ENCODE results near the gene PLXNA4.

PLXNA4 gene

GRCh38 chr7:132125096-132125495 is 451.2 kb downstream of the PLXNA4 start:
- Histone ChIP-seq H3K4me3 (ENCODE audit: low read depth, low read length) (no peak overlapping the region), H2AFZ (ENCODE audit: insufficient read depth, low read length, poor library complexity) (no peak overlapping the region), H3K9ac (ENCODE audit: low read length) (no peak overlapping the region), H2BK5ac (ENCODE audit: low read depth, low read length, poor library complexity) (no peak overlapping the region), H4K12ac (ENCODE audit: low read depth, low read length) (no peak overlapping the region), H2BK12ac (ENCODE audit: low read length) (no peak overlapping the region), H3K4me1 (ENCODE audit: control insufficient read depth in 1 of 2, insufficient read depth in 2 of 2, low read length in 2 of 2) (no peaks in the 10 kb centered on the region), H3K14ac (ENCODE audit: low read length) (no peak overlapping the region), H4K91ac (ENCODE audit: low read depth, low read length) (no peak overlapping the region), H3K4ac (ENCODE audit: low read depth, low read length) (no peak overlapping the region), H3K4me2 (ENCODE audit: low read length) (no peak overlapping the region), H4K8ac (ENCODE audit: low read depth, low read length) (no peak overlapping the region), H2BK120ac (ENCODE audit: insufficient read depth, low read length, poor library complexity) (no peak overlapping the region), H3K79me2 (ENCODE audit: control insufficient read depth, insufficient read depth, low read length, poor library complexity) (no peaks in the 10 kb centered on the region), H3K79me1 (ENCODE audit: low read length) (no peaks in the 10 kb centered on the region), H2AK5ac (ENCODE audit: low read length) (no peak overlapping the region), H3K36me3 (ENCODE audit: control insufficient read depth in 1 of 2, insufficient read depth in 2 of 2, low read length in 2 of 2) (no peaks in the 10 kb centered on the region), H3K27ac (ENCODE audit: low read depth, low read length) (no peak overlapping the region), H3K27me3 (ENCODE audit: insufficient read depth, low read length) (no peaks in the 10 kb centered on the region), H3K9me3 (ENCODE audit: insufficient read depth, low read depth, low read length) (no peaks in the 10 kb centered on the region), H3K23ac (ENCODE audit: low read length) (no peak overlapping the region), H3K18ac (ENCODE audit: low read length) (no peak overlapping the region)
- no peak for DNase-seq
- WGBS (ENCODE audit: extremely low coverage, insufficient coverage, insufficient read length), result no CpG with 5 or more reads among the region's 3 CpGs

GRCh38 chr7:132124575-132124974 is 451.7 kb downstream of the PLXNA4 start:
- Histone ChIP-seq H3K79me1 (ENCODE audit: low read length) (no peaks in the 10 kb centered on the region), H3K4ac (ENCODE audit: low read depth, low read length) (no peak overlapping the region), H2BK5ac (ENCODE audit: low read depth, low read length, poor library complexity) (no peak overlapping the region), H3K23ac (ENCODE audit: low read length) (no peak overlapping the region), H3K79me2 (ENCODE audit: control insufficient read depth, insufficient read depth, low read length, poor library complexity) (no peaks in the 10 kb centered on the region), H2AFZ (ENCODE audit: insufficient read depth, low read length, poor library complexity) (no peak overlapping the region), H4K91ac (ENCODE audit: low read depth, low read length) (no peak overlapping the region), H3K9me3 (ENCODE audit: insufficient read depth, low read depth, low read length) (no peaks in the 10 kb centered on the region), H3K14ac (ENCODE audit: low read length) (no peak overlapping the region), H3K9ac (ENCODE audit: low read length) (no peak overlapping the region), H2AK5ac (ENCODE audit: low read length) (no peak overlapping the region), H3K4me1 (ENCODE audit: control insufficient read depth in 1 of 2, insufficient read depth in 2 of 2, low read length in 2 of 2) (no peaks in the 10 kb centered on the region), H4K12ac (ENCODE audit: low read depth, low read length) (no peak overlapping the region), H4K8ac (ENCODE audit: low read depth, low read length) (no peak overlapping the region), H3K36me3 (ENCODE audit: control insufficient read depth in 1 of 2, insufficient read depth in 2 of 2, low read length in 2 of 2) (no peaks in the 10 kb centered on the region), H2BK120ac (ENCODE audit: insufficient read depth, low read length, poor library complexity) (no peak overlapping the region), H3K18ac (ENCODE audit: low read length) (no peak overlapping the region), H3K4me2 (ENCODE audit: low read length) (no peak overlapping the region), H3K4me3 (ENCODE audit: low read depth, low read length) (no peak overlapping the region), H3K27me3 (ENCODE audit: insufficient read depth, low read length) (no peaks in the 10 kb centered on the region), H3K27ac (ENCODE audit: low read depth, low read length) (no peak overlapping the region), H2BK12ac (ENCODE audit: low read length) (no peak overlapping the region)
- no CpG with 5 or more reads among the region's 6 CpGs for WGBS (ENCODE audit: extremely low coverage, insufficient coverage, insufficient read length)
- no peak for DNase-seq

- Histone ChIP-seq H2BK5ac (ENCODE audit: low read depth, low read length, poor library complexity) (no peak overlapping the region), H3K4ac (ENCODE audit: low read depth, low read length) (no peak overlapping the region), H4K12ac (ENCODE audit: low read depth, low read length) (no peak overlapping the region), H3K4me1 (ENCODE audit: control insufficient read depth in 1 of 2, insufficient read depth in 2 of 2, low read length in 2 of 2) (no peaks in the 10 kb centered on the region), H3K4me2 (ENCODE audit: low read length) (no peak overlapping the region), H3K27ac (ENCODE audit: low read depth, low read length) (no peak overlapping the region), H3K4me3 (ENCODE audit: low read depth, low read length) (no peak overlapping the region), H3K27me3 (ENCODE audit: insufficient read depth, low read length) (no peaks in the 10 kb centered on the region), H2BK12ac (ENCODE audit: low read length) (no peak overlapping the region), H3K9me3 (ENCODE audit: insufficient read depth, low read depth, low read length) (no peaks in the 10 kb centered on the region), H3K23ac (ENCODE audit: low read length) (no peak overlapping the region), H2AFZ (ENCODE audit: insufficient read depth, low read length, poor library complexity) (no peak overlapping the region), H3K36me3 (ENCODE audit: control insufficient read depth in 1 of 2, insufficient read depth in 2 of 2, low read length in 2 of 2) (no peaks in the 10 kb centered on the region), H3K79me1 (ENCODE audit: low read length) (no peaks in the 10 kb centered on the region), H4K8ac (ENCODE audit: low read depth, low read length) (no peak overlapping the region), H2BK120ac (ENCODE audit: insufficient read depth, low read length, poor library complexity) (no peak overlapping the region), H3K79me2 (ENCODE audit: control insufficient read depth, insufficient read depth, low read length, poor library complexity) (no peaks in the 10 kb centered on the region), H3K9ac (ENCODE audit: low read length) (no peak overlapping the region), H4K91ac (ENCODE audit: low read depth, low read length) (no peak overlapping the region), H2AK5ac (ENCODE audit: low read length) (no peak overlapping the region), H3K18ac (ENCODE audit: low read length) (no peak overlapping the region), H3K14ac (ENCODE audit: low read length) (no peak overlapping the region)
- no peak for DNase-seq
- WGBS (ENCODE audit: extremely low coverage, insufficient coverage, insufficient read length), result no CpG with 5 or more reads among the region's 7 CpGs
Measured at GRCh38 chr7:132123773-132124172, 452.5 kb downstream of the PLXNA4 start.

- H2AFZ ChIP-seq (ENCODE audit: insufficient read depth, low read length, poor library complexity), result no peak overlapping the region
- H3K36me3 ChIP-seq (ENCODE audit: control insufficient read depth in 1 of 2, insufficient read depth in 2 of 2, low read length in 2 of 2), result no peaks in the 10 kb centered on the region
- no peak overlapping the region for H2BK5ac ChIP-seq (ENCODE audit: low read depth, low read length, poor library complexity)
- no peaks in the 10 kb centered on the region for H3K4me1 ChIP-seq (ENCODE audit: control insufficient read depth in 1 of 2, insufficient read depth in 2 of 2, low read length in 2 of 2)
- no peaks in the 10 kb centered on the region for H3K79me2 ChIP-seq (ENCODE audit: control insufficient read depth, insufficient read depth, low read length, poor library complexity)
- no peak overlapping the region for H3K4ac ChIP-seq (ENCODE audit: low read depth, low read length)
- H4K91ac ChIP-seq (ENCODE audit: low read depth, low read length), result no peak overlapping the region
- no peak overlapping the region for H4K8ac ChIP-seq (ENCODE audit: low read depth, low read length)
- H3K4me3 ChIP-seq (ENCODE audit: low read depth, low read length), result no peak overlapping the region
- H3K4me2 ChIP-seq (ENCODE audit: low read length), result no peak overlapping the region
- no peak overlapping the region for H2AK5ac ChIP-seq (ENCODE audit: low read length)
- no peaks in the 10 kb centered on the region for H3K79me1 ChIP-seq (ENCODE audit: low read length)
- H2BK12ac ChIP-seq (ENCODE audit: low read length), result no peak overlapping the region
- H3K18ac ChIP-seq (ENCODE audit: low read length), result no peak overlapping the region
- H3K9ac ChIP-seq (ENCODE audit: low read length), result no peak overlapping the region
- no peak overlapping the region for H3K23ac ChIP-seq (ENCODE audit: low read length)
- no peak overlapping the region for H3K27ac ChIP-seq (ENCODE audit: low read depth, low read length)
- no peak overlapping the region for H4K12ac ChIP-seq (ENCODE audit: low read depth, low read length)
- WGBS (ENCODE audit: extremely low coverage, insufficient coverage, insufficient read length), result no CpG with 5 or more reads among the region's 6 CpGs
- no peaks in the 10 kb centered on the region for H3K9me3 ChIP-seq (ENCODE audit: insufficient read depth, low read depth, low read length)
- DNase-seq, result no peak
- H2BK120ac ChIP-seq (ENCODE audit: insufficient read depth, low read length, poor library complexity), result no peak overlapping the region
- no peaks in the 10 kb centered on the region for H3K27me3 ChIP-seq (ENCODE audit: insufficient read depth, low read length)
- H3K14ac ChIP-seq (ENCODE audit: low read length), result no peak overlapping the region
Measured at GRCh38 chr7:132122901-132123300, 453.4 kb downstream of the PLXNA4 start.

Data from trophoblast cell (in vitro differentiated cells and primary cell).